Measurements from ENCODE around the gene VASN. TPM values are rescaled to one million over a fixed set of nuclear protein-coding genes. Genes with fewer than 3 reads are reported as not detected.

Gene VASN
- total and polyA plus RNA-seq, 9 of the 15 experiments (the other 6 are each of a cell fraction or from before 2014, with no cell fraction given), result 0.01 to 2.5 (median 0.41) TPM; not detected in 1

DNA sequence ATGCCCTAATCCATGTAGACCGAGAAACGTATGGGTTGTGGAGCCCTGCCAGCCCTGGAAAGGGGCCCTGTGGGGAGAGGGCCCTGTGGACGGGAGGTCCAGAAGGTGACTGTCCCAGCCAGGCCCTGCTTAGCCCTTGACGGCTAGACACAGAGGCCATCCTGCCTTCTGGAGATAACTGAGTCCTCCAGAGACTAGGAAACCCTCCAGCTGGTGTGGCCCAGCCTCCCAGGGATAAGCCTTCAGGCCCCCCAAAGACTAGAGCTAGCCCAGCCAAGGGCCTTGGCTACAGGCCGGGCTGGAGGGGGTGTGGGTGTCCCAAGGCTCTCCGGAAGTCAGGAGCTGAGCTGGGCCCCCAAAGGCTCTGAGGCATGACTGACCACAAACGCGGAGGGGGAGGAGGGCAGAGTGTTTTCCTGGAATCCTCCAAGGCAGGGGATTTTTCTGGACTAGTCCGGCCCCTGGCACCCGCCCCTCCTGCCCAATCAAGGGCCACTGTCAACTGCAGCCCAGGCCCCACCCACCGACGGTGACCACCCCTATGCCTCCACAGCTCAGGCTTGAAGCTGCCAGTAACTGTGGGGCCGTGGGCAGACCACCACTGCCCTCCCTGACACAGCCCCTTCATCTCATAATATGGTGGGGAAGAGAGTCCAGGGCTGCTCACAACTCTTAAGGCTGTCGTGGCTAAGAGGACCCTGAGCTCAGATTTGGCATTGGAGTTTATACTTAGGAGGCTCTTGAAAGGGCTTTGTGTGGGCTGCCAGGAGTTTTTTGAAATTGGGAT is 885 bp upstream of the VASN start (continued):
- no peak for TF ChIP-seq TCFL5 (CRISPR knock-in tag; conservative IDR thresholded peaks at IDR 0.05)
- TF ChIP-seq MYC (IDR thresholded peaks at IDR 0.05; ENCODE audit: low read depth, low read length), result no peak
- no peak for TF ChIP-seq MYC (CRISPR knock-in tag; IDR thresholded peaks at IDR 0.05; ENCODE audit: borderline replicate concordance, low read depth)
- TF ChIP-seq PHB (CRISPR knock-in tag; IDR thresholded peaks at IDR 0.05), result no peak
- TF ChIP-seq CHD2 (IDR thresholded peaks at IDR 0.05; ENCODE audit: low read depth, low read length), result no peak
- no peak for TF ChIP-seq FOS (IDR thresholded peaks at IDR 0.05; ENCODE audit: extremely low read depth, insufficient read length)
- TF ChIP-seq PURB (CRISPR knock-in tag; IDR thresholded peaks at IDR 0.05; ENCODE audit: low read depth), result no peak
- TF ChIP-seq, protein P1, sequence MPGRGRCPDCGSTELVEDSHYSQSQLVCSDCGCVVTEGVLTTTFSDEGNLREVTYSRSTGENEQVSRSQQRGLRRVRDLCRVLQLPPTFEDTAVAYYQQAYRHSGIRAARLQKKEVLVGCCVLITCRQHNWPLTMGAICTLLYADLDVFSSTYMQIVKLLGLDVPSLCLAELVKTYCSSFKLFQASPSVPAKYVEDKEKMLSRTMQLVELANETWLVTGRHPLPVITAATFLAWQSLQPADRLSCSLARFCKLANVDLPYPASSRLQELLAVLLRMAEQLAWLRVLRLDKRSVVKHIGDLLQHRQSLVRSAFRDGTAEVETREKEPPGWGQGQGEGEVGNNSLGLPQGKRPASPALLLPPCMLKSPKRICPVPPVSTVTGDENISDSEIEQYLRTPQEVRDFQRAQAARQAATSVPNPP (IDR thresholded peaks at IDR 0.05; ENCODE audit: borderline replicate concordance, insufficient read depth, insufficient read length), result no peak
- TF ChIP-seq SMARCA5 (IDR thresholded peaks at IDR 0.05), result no peak
- TF ChIP-seq, protein P2, sequence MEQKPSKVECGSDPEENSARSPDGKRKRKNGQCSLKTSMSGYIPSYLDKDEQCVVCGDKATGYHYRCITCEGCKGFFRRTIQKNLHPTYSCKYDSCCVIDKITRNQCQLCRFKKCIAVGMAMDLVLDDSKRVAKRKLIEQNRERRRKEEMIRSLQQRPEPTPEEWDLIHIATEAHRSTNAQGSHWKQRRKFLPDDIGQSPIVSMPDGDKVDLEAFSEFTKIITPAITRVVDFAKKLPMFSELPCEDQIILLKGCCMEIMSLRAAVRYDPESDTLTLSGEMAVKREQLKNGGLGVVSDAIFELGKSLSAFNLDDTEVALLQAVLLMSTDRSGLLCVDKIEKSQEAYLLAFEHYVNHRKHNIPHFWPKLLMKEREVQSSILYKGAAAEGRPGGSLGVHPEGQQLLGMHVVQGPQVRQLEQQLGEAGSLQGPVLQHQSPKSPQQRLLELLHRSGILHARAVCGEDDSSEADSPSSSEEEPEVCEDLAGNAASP (IDR thresholded peaks at IDR 0.05), result no peak
- TF ChIP-seq SNRNP70 (optimal IDR thresholded peaks at IDR 0.05; ENCODE audit: low read depth, low read length), result no peak
- no peak for TF ChIP-seq XRCC4 (IDR thresholded peaks at IDR 0.05; ENCODE audit: extremely low read depth, insufficient read depth, insufficient read length)
- no peak for TF ChIP-seq ZC3H11A (IDR thresholded peaks at IDR 0.05; ENCODE audit: low read depth, low read length)
- TF ChIP-seq MED1 (CRISPR knock-in tag; IDR thresholded peaks at IDR 0.05; ENCODE audit: borderline replicate concordance), result no peak
- TF ChIP-seq MBD2 (IDR thresholded peaks at IDR 0.05; ENCODE audit: borderline replicate concordance, low read depth), result 0 out of 2 replicates have a peak, but pooled peaks have one; percentile 26
- no peak for TF ChIP-seq SIX5 (IDR thresholded peaks at IDR 0.05; ENCODE audit: borderline replicate concordance in 1 of 2, insufficient read depth in 1 of 2, low read depth in 1 of 2, low read length in 2 of 2)
- TF ChIP-seq JUN (IDR thresholded peaks at IDR 0.05; ENCODE audit: borderline replicate concordance, low read depth, low read length), result no peak
- no peak for TF ChIP-seq JUN (CRISPR knock-in tag; IDR thresholded peaks at IDR 0.05; ENCODE audit: borderline replicate concordance)
- no peak for TF ChIP-seq HNRNPH1 (optimal IDR thresholded peaks at IDR 0.05; ENCODE audit: low read depth, low read length)
- TF ChIP-seq KLF13 (tag; IDR thresholded peaks at IDR 0.05; ENCODE audit: borderline replicate concordance, low read depth), result no peak
- no peak for TF ChIP-seq HEY1 (CRISPR knock-in tag; IDR thresholded peaks at IDR 0.05; ENCODE audit: borderline replicate concordance)
- TF ChIP-seq, protein P3, sequence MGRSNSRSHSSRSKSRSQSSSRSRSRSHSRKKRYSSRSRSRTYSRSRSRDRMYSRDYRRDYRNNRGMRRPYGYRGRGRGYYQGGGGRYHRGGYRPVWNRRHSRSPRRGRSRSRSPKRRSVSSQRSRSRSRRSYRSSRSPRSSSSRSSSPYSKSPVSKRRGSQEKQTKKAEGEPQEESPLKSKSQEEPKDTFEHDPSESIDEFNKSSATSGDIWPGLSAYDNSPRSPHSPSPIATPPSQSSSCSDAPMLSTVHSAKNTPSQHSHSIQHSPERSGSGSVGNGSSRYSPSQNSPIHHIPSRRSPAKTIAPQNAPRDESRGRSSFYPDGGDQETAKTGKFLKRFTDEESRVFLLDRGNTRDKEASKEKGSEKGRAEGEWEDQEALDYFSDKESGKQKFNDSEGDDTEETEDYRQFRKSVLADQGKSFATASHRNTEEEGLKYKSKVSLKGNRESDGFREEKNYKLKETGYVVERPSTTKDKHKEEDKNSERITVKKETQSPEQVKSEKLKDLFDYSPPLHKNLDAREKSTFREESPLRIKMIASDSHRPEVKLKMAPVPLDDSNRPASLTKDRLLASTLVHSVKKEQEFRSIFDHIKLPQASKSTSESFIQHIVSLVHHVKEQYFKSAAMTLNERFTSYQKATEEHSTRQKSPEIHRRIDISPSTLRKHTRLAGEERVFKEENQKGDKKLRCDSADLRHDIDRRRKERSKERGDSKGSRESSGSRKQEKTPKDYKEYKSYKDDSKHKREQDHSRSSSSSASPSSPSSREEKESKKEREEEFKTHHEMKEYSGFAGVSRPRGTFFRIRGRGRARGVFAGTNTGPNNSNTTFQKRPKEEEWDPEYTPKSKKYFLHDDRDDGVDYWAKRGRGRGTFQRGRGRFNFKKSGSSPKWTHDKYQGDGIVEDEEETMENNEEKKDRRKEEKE (IDR thresholded peaks at IDR 0.05; ENCODE audit: borderline replicate concordance in 1 of 2, control insufficient read depth in 1 of 2, low read depth in 2 of 2, low read length in 1 of 2), result no peak

Measured in K562 (cell line).